HG03025 (cell line): Measurements from ENCODE around the gene FOXL3.
"Not testable (repeated sequence)": the region's sequence is repeated elsewhere in the genome, so short reads cannot be mapped to it uniquely, and the experiment has no call there.

Experiments
- ATAC-seq: cut with Tn5 transposase; IDR thresholded peaks from one replicate; pipeline ENCODE4 v1.9.1; 2021; ENCODE audit warnings: mild to moderate bottlenecking, moderate library complexity; ENCODE audit not compliant: unreplicated experiment, low FRiP score

FOXL3 gene

DNA sequence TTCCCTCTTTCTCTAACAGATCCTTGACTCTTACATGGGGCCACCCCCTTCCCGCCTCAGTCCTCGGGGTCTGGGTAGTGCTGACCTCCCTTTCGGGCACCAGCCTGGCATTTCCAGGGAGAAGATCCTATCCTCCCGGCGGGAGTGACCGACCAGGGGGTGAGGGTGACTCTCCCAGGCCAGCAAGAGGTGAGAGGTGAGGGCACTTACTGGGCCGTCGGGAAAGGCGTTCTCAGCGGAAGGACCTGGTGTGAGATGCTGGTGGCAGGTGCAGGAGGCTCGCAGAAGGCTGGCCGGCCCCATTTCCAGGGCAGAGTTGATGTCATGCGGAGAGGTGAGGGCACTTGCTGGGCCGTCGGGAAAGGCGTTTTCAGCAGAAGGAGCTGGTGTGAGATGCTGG, 4.2 kb upstream of the FOXL3 start:
- no peak for ATAC-seq

- no peak for ATAC-seq
Measured at GRCh38 chr7:286266-286665, 3.7 kb upstream of the FOXL3 start.

DNA sequence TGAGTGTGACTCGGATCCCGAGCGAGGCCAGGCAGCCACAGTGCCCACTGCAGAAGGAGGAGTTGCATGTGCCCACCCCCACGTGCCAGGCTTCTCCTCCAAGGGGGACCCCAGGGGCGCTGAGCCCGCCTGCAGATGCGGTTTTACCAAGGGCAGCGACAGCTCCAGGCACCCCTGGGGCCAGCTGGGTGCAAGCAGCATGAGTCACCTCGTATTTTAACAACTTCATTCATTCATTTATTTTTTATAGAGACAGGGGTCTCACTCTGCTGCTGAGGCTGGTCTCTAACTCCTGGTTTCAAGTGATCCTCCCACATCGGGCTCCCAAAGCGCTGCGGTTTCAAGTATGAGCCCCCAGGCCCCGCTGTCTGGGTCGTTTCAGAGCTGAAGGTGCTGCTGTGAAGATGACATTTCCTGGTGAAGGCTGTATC, 1.3 kb upstream of the FOXL3 start:
- no peak for ATAC-seq

- ATAC-seq: no peak
Measured at GRCh38 chr7:289209-289755, 688 bp upstream of the FOXL3 start.

GRCh38 chr7:290554-291372, 793 bp downstream of the FOXL3 start:
- no peak for ATAC-seq

GRCh38 chr7:291373-292092, 1.6 kb downstream of the FOXL3 start:
- no peak for ATAC-seq

GRCh38 chr7:292226-292625, 2.3 kb downstream of the FOXL3 start:
- ATAC-seq: no peak

GRCh38 chr7:292826-293225, 2.9 kb downstream of the FOXL3 start:
- ATAC-seq: no peak

GRCh38 chr7:293681-294439, 3.9 kb downstream of the FOXL3 start:
- ATAC-seq: no peak

- no peak for ATAC-seq
Measured at GRCh38 chr7:294440-295154, 4.6 kb downstream of the FOXL3 start.

DNA sequence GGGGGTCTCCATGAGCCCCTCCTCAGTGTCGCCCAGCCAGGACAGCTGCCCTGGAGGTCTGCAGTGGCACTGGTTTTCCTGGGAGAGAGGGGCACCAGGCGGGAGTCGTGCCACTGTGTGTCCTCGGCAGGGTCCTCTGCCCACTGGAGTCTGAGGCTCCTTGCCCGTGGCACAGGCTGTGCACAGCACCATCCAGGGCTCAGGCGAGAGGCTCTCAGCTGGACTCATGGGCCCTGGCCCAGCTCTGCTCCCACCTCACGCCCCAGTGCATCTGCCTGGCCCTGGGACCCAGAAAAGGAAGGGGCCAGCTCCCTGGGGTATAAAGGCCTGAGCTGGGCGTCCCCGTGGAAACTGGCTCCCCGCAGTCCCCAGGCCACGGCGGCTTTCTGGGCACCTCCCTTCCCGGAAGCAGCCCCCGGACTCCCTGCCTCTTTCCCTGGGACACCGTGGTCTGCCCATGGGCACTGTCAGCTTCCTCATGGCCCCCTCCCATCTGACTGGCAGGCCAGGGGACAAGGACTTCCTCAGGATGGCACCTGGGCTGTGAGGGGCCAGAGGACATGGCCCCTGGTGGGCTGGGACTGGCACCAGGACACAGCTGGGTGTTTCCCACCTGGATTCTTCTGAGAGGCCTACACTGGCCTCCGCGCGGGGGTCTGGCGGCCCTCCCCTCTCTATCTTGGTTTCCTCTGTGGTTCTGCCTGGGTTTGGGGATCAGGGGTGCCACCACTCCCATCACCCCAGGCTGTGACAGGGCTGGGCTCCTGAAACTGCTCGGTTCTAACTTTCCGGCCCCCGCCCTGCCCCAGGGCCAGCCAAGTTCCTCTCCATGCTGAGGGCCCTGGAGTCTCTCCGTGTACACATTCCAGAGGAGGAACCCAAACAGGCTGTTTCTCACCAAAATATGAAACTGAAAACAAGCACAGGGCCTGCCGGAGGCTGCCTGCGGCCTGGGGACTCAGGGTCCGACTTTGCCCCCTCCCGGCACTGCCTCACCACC, 5.5 kb downstream of the FOXL3 start:
- ATAC-seq: no peak

- no peak for ATAC-seq
Measured at GRCh38 chr7:296373-296945, 6.5 kb downstream of the FOXL3 start.

DNA sequence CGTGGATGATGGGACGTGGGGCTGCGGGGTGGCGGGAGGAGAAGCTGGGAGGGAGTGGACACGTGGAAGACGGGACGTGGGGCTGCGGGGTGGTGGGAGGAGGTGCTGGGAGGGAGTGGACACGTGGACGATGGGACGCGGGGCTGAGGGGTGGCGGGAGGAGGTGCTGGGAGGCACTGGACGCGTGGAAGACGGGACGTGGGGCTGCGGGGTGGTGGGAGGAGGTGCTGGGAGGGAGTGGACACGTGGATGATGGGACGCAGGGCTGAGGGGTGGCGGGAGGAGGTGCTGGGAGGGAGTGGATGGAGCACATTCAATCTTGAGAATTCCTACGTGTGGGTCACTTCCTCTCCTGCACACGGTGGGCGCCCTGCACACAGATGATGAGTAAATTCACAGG, 7.2 kb downstream of the FOXL3 start:
- not testable (repeated sequence) for ATAC-seq

GRCh38 chr7:297611-298374, 7.8 kb downstream of the FOXL3 start:
- ATAC-seq: no peak

- no peak for ATAC-seq
Measured at GRCh38 chr7:298375-298702, 8.4 kb downstream of the FOXL3 start.

GRCh38 chr7:298743-299142, 8.8 kb downstream of the FOXL3 start:
- no peak for ATAC-seq

GRCh38 chr7:299169-299568, 9.2 kb downstream of the FOXL3 start:
- ATAC-seq: no peak

DNA sequence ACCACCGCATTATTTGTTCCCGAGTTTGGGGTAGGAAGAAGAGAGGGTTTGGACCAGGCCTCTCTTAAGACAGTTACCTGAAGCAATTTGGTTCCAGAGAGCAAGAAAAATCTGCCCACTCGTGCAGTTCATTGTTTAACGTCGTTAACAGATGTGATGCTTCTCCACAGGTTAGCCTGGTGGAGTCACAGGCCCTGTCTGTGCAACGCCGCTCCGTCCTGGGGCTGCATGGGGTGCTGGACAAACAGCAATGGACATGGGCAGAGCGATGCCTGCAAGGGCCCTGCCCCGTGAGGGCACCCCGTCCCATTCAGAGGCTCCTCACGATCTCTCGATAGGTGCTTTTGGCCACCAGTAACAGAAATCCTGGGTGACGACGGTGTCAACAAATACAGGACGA, 9.7 kb downstream of the FOXL3 start:
- no peak for ATAC-seq
